CD4-positive, alpha-beta memory T cell (primary cell): ENCODE results near the gene FTMT. TPM values are rescaled to one million over a fixed set of nuclear protein-coding genes. Genes with fewer than 3 reads are reported as not detected.

Source experiments
- CTCF ChIA-PET: fragments of 350-600 bp; sonication (Branson Sonifier 250); formaldehyde crosslinking; loops from one replicate; lab custom pipeline; 2021; ENCODE audit warnings: inconsistent platforms; ENCODE audit not compliant: partially characterized antibody; lab: Charles Lee
- POLR2A ChIA-PET: fragments of 350-600 bp; sonication (Branson Sonifier 250); formaldehyde crosslinking; loops from one replicate; lab custom pipeline; 2021; ENCODE audit not compliant: partially characterized antibody; lab: Charles Lee
- DNase-seq, 5 donors: peaks; one replicate each; pipeline versions ENCODE4 v3.0.0 to v3.0.0-alpha.2; 2020 to 2022; ENCODE audit warnings: mixed read lengths in 1 of 5
- H3K27ac ChIP-seq: one replicate; pipeline ENCODE4 v1.7.0; 2013; ENCODE audit warnings: low read depth, low read length
- H3K27me3 ChIP-seq: 2 replicates; pipeline ENCODE4 v1.7.0; 2013; ENCODE audit warnings: mild to moderate bottlenecking, low read length, moderate library complexity; ENCODE audit not compliant: insufficient read depth
- H3K36me3 ChIP-seq: 2 replicates; pipeline ENCODE4 v1.7.0; 2013; ENCODE audit warnings: mild to moderate bottlenecking, low read length, moderate library complexity; ENCODE audit not compliant: insufficient read depth
- H3K4me1 ChIP-seq: 2 replicates; pipeline ENCODE4 v1.7.0; 2013; ENCODE audit warnings: mild to moderate bottlenecking, low read length, moderate library complexity; ENCODE audit not compliant: insufficient read depth
- H3K4me3 ChIP-seq, 2 donors: one replicate each; pipeline ENCODE4 v1.7.0; 2013; ENCODE audit warnings: low read length in 2 of 2, mild to moderate bottlenecking in 1 of 2
- H3K9me3 ChIP-seq, 2 donors: one replicate each; pipeline ENCODE4 v1.7.0; 2013; ENCODE audit warnings: low read length in 2 of 2, control low read depth in 1 of 2; ENCODE audit not compliant: control insufficient read depth in 1 of 2
- H3K27ac Mint-ChIP-seq, 7 donors: one replicate each; pipeline ENCODE4 v1.8.0; 2020 to 2021; ENCODE audit warnings: mixed read lengths in 7 of 7, mild to moderate bottlenecking in 6 of 7, inconsistent platforms in 3 of 7, moderate library complexity in 3 of 7
- H3K27me3 Mint-ChIP-seq, 2 donors: one replicate each; pipeline ENCODE4 v1.8.0; 2020 to 2021; ENCODE audit warnings: mixed read lengths in 2 of 2
- H3K36me3 Mint-ChIP-seq, 2 donors: one replicate each; pipeline ENCODE4 v1.8.0; 2020 to 2021; ENCODE audit warnings: mixed read lengths in 2 of 2, inconsistent platforms in 1 of 2, mild to moderate bottlenecking in 1 of 2
- H3K4me1 Mint-ChIP-seq, 4 donors: one replicate each; pipeline ENCODE4 v1.8.0; 2020 to 2021; ENCODE audit warnings: mixed read lengths in 4 of 4, mild to moderate bottlenecking in 1 of 4
- H3K4me3 Mint-ChIP-seq, 8 donors: one replicate each; pipeline ENCODE4 v1.8.0; 2020 to 2021; ENCODE audit warnings: mixed read lengths in 8 of 8, mild to moderate bottlenecking in 7 of 8, moderate library complexity in 6 of 8, inconsistent platforms in 3 of 8
- H3K9me3 Mint-ChIP-seq, 8 donors: one replicate each; pipeline ENCODE4 v1.8.0; 2020 to 2021; ENCODE audit warnings: mixed read lengths in 8 of 8, mild to moderate bottlenecking in 5 of 8, inconsistent platforms in 3 of 8, moderate library complexity in 1 of 8
- intact Hi-C: fragments of 100-400 bp; cut with micrococcal nuclease; formaldehyde crosslinking; loops from one replicate; pipeline ENCODE4 v1.15.1; 2023
- polyA plus RNA-seq, 2 donors: library from polyadenylated mRNA; unstranded; fragments of 300-500 nt; fragmentation: Illumina TruSeq; gene quantifications; one replicate each; pipeline ENCODE4 v1.2.3, GENCODE V29; 2021
- total RNA-seq, 2 experiments: library from RNA; stranded (reverse); gene quantifications; one replicate each; pipeline ENCODE4 v1.2.3, GENCODE V29; 2021

Gene FTMT
- total and polyA plus RNA-seq, 4 experiments from 2014 or later: not detected

DNA sequence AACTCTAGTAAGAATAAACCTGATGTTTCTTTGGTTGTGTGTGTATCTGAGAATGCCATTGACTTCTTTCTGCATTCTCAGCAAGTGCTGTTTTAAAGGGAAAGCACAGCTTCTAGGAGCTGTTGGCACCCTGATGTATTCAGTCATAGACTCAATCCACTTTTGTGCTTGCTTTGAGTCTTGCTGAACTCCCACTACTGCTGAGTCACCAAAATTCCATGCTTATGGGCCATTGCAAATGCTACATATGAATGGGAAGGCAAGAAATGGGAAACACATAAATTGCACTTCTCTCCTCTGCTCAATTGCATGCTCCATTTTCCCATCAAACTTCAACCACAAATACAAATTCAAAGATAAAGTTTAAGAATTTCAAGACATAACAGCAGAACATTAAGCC lies 9.8 kb upstream of the FTMT start:
- POLR2A ChIA-PET: no interaction called here
- no peaks in the 10 kb centered on the region for H3K36me3 Mint-ChIP-seq

DNA sequence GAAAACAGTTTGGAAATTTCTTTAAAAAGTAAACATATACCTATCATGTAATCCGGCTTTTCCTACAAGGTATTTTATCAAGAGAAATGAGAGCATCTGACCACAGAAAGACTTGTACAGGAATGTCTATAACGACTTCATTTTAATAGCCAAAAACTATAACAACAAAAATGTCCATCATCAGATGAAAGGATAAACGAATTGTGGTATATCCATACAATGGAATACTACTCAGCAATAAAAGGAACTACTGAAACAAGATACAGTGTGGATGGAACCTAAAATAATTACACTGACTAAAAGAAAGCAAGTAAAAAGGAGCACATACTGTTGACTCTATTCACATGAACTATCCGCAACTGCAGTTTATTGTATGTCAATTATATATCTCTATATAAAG lies 1.4 kb upstream of the FTMT start:
- no peak overlapping the region for H3K27ac Mint-ChIP-seq
- no peak overlapping the region for H3K27ac ChIP-seq
- no peaks in the 10 kb centered on the region for H3K36me3 Mint-ChIP-seq
- intact Hi-C loops: no loop called here
- ChIA-PET POLR2A (no interaction called here), CTCF (no interaction called here)
- H3K36me3 ChIP-seq: no peaks in the 10 kb centered on the region
- no peak overlapping the region for H3K4me3 Mint-ChIP-seq
- H3K27me3 Mint-ChIP-seq: no peaks in the 10 kb centered on the region
- H3K27me3 ChIP-seq: no peaks in the 10 kb centered on the region
- no peaks in the 10 kb centered on the region for H3K9me3 ChIP-seq
- no peak for DNase-seq
- no peaks in the 10 kb centered on the region for H3K4me1 ChIP-seq
- no peaks in the 10 kb centered on the region for H3K4me1 Mint-ChIP-seq
- H3K4me3 ChIP-seq: no peak overlapping the region
- peaks cover 0 to 3% (median 1%) of the 10 kb centered on the region in 8 donors for H3K9me3 Mint-ChIP-seq

More for the DNA sequence above, 9.8 kb upstream of the FTMT start:
- Histone ChIP-seq H3K27ac (no peak overlapping the region), H3K4me3 (no peak overlapping the region), H3K4me1 (no peaks in the 10 kb centered on the region), H3K36me3 (no peaks in the 10 kb centered on the region), H3K27me3 (no peaks in the 10 kb centered on the region), H3K9me3 (no peaks in the 10 kb centered on the region)
- intact Hi-C loops: no loop called here
- Mint-ChIP-seq H3K9me3 (peaks cover 0 to 4% (median 0%) of the 10 kb centered on the region in 8 donors), H3K27me3 (peaks cover 0 to 1% of the 10 kb centered on the region in 2 donors), H3K27ac (no peak overlapping the region), H3K4me1 (no peaks in the 10 kb centered on the region), H3K4me3 (no peak overlapping the region)
- no peak for DNase-seq
- CTCF ChIA-PET: no interaction called here

DNA sequence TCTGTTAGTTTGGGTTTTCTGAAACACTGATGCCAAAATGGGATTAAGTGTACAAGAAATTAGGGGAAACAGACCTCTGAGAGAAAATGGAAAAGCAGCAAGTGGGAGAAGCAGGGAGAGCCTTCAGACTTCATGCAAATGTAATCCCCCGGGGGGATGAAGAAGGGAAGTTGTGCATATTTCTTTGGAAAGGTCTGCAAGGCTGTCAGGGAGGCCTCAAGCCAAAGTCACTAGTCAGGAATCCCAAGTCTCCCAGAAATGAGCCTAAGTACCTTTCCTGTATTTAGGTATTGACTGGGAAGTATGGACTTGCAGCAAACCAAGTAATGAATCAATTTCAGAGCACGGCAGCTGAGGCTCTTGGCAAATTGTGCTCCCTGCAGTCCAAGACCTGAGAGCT lies 2.2 kb downstream of the FTMT start:
- CTCF ChIA-PET: no interaction called here
- H3K9me3 Mint-ChIP-seq: peaks cover 0 to 4% (median 0%) of the 10 kb centered on the region in 8 donors
- no peaks in the 10 kb centered on the region for H3K27me3 Mint-ChIP-seq
- H3K9me3 ChIP-seq: no peaks in the 10 kb centered on the region
- H3K36me3 ChIP-seq: no peaks in the 10 kb centered on the region
- no peak for DNase-seq
- no peaks in the 10 kb centered on the region for H3K4me1 Mint-ChIP-seq
- H3K4me3 ChIP-seq: no peak overlapping the region
- no peaks in the 10 kb centered on the region for H3K4me1 ChIP-seq
- no peak overlapping the region for H3K27ac Mint-ChIP-seq
- no peak overlapping the region for H3K27ac ChIP-seq
- no peak overlapping the region for H3K4me3 Mint-ChIP-seq
- no peaks in the 10 kb centered on the region for H3K36me3 Mint-ChIP-seq
- H3K27me3 ChIP-seq: no peaks in the 10 kb centered on the region
- intact Hi-C loops: no loop called here
- POLR2A ChIA-PET: no interaction called here

DNA sequence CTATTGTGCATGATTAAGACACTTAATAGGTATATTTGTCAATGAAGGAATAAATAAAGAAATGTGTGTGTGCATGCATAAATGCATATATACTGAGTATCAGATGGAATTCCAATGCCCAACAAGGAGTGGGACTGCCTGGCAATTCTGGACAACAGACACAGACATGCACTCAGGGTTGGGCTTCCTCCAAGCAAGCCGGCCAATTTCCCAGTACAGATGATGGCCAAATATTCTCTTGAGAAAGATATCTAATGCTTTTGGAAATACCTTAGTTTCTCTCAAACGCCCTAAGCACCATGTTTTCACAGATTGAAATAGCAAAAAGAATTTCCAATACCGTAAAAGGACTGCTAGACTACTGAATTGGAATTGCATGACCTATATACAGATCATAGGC lies 11.1 kb downstream of the FTMT start:
- Histone ChIP-seq H3K4me3 (no peak overlapping the region), H3K36me3 (no peaks in the 10 kb centered on the region), H3K4me1 (no peaks in the 10 kb centered on the region), H3K27ac (no peak overlapping the region), H3K9me3 (no peaks in the 10 kb centered on the region), H3K27me3 (no peaks in the 10 kb centered on the region)
- H3K9me3 Mint-ChIP-seq: peaks cover 0 to 6% (median 0%) of the 10 kb centered on the region in 8 donors
- peaks cover 3% of the 10 kb centered on the region in 2 donors for H3K27me3 Mint-ChIP-seq
- H3K36me3 Mint-ChIP-seq: no peaks in the 10 kb centered on the region
- no peak for DNase-seq
- intact Hi-C loops: no loop called here
- POLR2A ChIA-PET: no interaction called here
- CTCF ChIA-PET: no interaction called here
- no peaks in the 10 kb centered on the region for H3K4me1 Mint-ChIP-seq
- no peak overlapping the region for H3K27ac Mint-ChIP-seq
- H3K4me3 Mint-ChIP-seq: no peak overlapping the region

DNA sequence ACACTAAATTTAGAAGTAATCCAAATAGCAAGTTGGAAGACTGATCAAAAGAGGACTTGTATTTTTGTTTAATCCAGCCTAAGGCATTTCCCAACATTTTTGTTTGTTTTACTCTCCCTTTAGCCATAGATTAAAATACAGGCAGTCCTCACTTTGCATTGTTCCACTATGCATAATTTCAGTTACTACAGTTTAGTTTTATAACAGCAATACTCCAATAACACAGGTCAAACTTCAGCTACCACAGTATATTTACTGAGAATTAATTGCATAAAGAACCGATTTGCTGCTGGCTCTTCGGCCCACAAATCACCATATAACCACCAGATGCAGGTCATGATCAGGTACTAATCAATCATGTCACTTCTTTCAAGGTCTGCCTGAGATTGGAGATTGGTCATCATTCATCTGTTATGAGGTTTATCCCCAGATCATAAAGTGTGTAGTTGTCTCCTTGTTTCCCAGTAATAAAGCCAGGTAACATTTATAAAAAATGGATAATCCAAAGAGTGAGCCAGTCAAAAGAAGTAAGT lies 12.1 kb downstream of the FTMT start:
- peaks cover 0 to 4% (median 0%) of the 10 kb centered on the region in 8 donors for H3K9me3 Mint-ChIP-seq
- no peaks in the 10 kb centered on the region for H3K4me1 Mint-ChIP-seq
- H3K27me3 Mint-ChIP-seq: peaks cover 3% of the 10 kb centered on the region in 2 donors
- intact Hi-C loops: no loop called here
- Histone ChIP-seq H3K4me1 (no peaks in the 10 kb centered on the region), H3K4me3 (no peak overlapping the region), H3K27me3 (no peaks in the 10 kb centered on the region), H3K9me3 (no peaks in the 10 kb centered on the region), H3K36me3 (no peaks in the 10 kb centered on the region), H3K27ac (no peak overlapping the region)
- no peak for DNase-seq
- ChIA-PET CTCF (no interaction called here), POLR2A (no interaction called here)
- H3K27ac Mint-ChIP-seq: no peak overlapping the region
- H3K4me3 Mint-ChIP-seq: no peak overlapping the region
- no peaks in the 10 kb centered on the region for H3K36me3 Mint-ChIP-seq

DNA sequence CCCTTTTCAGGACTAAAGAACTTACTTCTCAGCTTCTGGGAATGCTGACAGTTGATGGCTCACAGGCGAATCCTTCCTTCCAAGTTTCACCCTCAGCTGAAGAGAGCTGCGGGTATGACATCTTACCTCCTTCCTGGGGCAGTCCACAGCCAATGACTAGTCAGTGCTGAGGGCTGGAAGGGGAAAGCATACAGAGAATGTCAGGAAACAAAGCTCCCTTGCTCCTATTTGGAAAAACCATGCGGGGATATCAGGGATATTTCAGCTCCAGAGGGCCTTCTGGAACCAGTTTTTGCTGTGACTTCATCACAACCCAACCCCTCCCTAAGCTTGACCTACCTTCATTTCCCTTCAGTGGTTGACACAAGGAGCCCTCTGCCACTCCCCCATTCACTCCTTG lies 15.7 kb downstream of the FTMT start:
- no peaks in the 10 kb centered on the region for H3K4me1 Mint-ChIP-seq
- no peaks in the 10 kb centered on the region for H3K4me1 ChIP-seq
- ChIA-PET POLR2A (no interaction called here), CTCF (no interaction called here)
- intact Hi-C loops: no loop called here
- no peak overlapping the region for H3K27ac Mint-ChIP-seq
- H3K27me3 ChIP-seq: no peaks in the 10 kb centered on the region
- H3K27me3 Mint-ChIP-seq: peaks cover 0 to 1% of the 10 kb centered on the region in 2 donors
- H3K36me3 ChIP-seq: no peaks in the 10 kb centered on the region
- no peak overlapping the region for H3K27ac ChIP-seq
- no peak overlapping the region for H3K4me3 Mint-ChIP-seq
- peaks cover 0 to 1% (median 0%) of the 10 kb centered on the region in 8 donors for H3K9me3 Mint-ChIP-seq
- no peaks in the 10 kb centered on the region for H3K9me3 ChIP-seq
- DNase-seq: no peak
- H3K4me3 ChIP-seq: no peak overlapping the region
- H3K36me3 Mint-ChIP-seq: no peaks in the 10 kb centered on the region

DNA sequence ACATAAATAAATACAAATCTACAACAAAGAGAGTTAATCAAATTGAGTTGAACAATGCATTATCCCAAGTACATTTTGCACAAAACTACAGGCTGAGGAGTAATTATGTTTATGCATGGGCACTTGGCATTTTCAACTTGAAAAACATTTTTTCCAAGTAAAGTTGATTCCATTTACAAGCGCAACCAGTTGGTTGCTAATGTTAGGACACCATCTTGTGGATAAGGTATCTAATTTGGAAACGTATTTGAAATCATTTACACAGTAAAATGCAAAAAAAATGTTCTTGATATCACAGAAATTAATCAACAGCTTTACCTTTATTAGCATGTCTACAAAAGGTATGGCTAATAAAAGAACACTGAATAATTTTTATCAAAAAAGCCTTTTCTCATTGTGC lies 18.8 kb downstream of the FTMT start:
- peaks cover 0 to 1% (median 0%) of the 10 kb centered on the region in 8 donors for H3K9me3 Mint-ChIP-seq
- H3K4me1 Mint-ChIP-seq: no peaks in the 10 kb centered on the region
- intact Hi-C loops: no loop called here
- Histone ChIP-seq H3K9me3 (no peaks in the 10 kb centered on the region), H3K4me3 (no peak overlapping the region), H3K36me3 (no peaks in the 10 kb centered on the region), H3K4me1 (no peaks in the 10 kb centered on the region), H3K27ac (no peak overlapping the region), H3K27me3 (no peaks in the 10 kb centered on the region)
- peaks cover 0 to 1% of the 10 kb centered on the region in 2 donors for H3K27me3 Mint-ChIP-seq
- ChIA-PET CTCF (no interaction called here), POLR2A (no interaction called here)
- H3K4me3 Mint-ChIP-seq: no peak overlapping the region
- H3K27ac Mint-ChIP-seq: no peak overlapping the region
- no peak for DNase-seq
- no peaks in the 10 kb centered on the region for H3K36me3 Mint-ChIP-seq

DNA sequence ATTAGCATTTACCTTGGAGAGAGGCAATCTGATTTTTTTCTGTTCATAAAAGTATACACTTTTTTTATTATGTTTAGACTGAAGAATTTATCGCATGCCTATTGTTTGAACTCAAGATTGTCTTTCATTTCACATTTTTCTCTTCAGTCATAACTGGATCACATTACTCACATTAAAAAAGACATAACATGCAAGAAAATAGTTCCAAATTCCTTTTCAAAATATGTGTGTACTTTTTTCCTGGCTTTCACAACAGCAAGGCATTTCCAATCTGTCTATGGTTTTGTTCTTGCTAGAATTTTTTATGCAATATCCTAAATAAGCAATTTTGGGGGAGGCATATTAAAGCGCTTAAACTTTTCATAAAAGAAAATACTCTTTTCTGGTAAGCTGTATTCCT lies 21.2 kb downstream of the FTMT start:
- no peaks in the 10 kb centered on the region for H3K4me1 ChIP-seq
- no peak for DNase-seq
- Mint-ChIP-seq H3K27me3 (peaks cover 1% of the 10 kb centered on the region in 2 donors), H3K36me3 (no peaks in the 10 kb centered on the region), H3K4me1 (no peaks in the 10 kb centered on the region), H3K9me3 (no peaks in the 10 kb centered on the region), H3K27ac (no peak overlapping the region), H3K4me3 (no peak overlapping the region)
- POLR2A ChIA-PET: no interaction called here
- CTCF ChIA-PET: no interaction called here
- H3K36me3 ChIP-seq: no peaks in the 10 kb centered on the region
- H3K9me3 ChIP-seq: no peaks in the 10 kb centered on the region
- intact Hi-C loops: no loop called here
- no peak overlapping the region for H3K4me3 ChIP-seq
- H3K27me3 ChIP-seq: no peaks in the 10 kb centered on the region
- no peak overlapping the region for H3K27ac ChIP-seq
